Measurements from ENCODE around the gene CPLX1. TPM values are rescaled to one million over a fixed set of nuclear protein-coding genes. Genes with fewer than 3 reads are reported as not detected.
"Not testable (repeated sequence)": the region's sequence is repeated elsewhere in the genome, so short reads cannot be mapped to it uniquely, and the experiment has no call there.

CPLX1 gene
- total RNA-seq, 1 donor from 2014 or later = 0.46 TPM

DNA sequence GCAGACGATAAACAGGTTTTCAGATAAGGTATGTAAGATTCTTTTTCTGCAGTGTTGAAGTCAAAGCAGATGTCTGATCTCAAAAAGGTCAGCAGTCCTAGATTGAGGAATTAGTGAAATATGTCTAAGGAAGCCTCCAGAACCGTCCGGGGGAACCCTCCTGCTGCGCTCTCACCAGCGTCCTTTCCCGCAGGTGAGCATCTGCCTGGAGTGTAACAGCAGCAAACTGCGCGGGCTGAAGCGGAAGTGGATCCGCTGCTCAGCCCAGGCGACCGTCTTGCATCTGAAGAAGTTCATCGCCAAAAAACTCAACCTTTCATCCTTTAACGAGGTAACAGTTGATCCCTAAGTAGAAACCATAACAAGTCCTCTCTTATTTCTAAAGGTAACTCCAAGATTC is 64.8 kb downstream of the CPLX1 start:
- Mint-ChIP-seq H3K4me3 (ENCODE audit: unreplicated experiment) (peak overlapping the region; percentile 48), H3K27ac (ENCODE audit: unreplicated experiment) (peak overlapping the region; percentile 96)
- DNase-seq (ENCODE audit: low spot score) = no peak

DNA sequence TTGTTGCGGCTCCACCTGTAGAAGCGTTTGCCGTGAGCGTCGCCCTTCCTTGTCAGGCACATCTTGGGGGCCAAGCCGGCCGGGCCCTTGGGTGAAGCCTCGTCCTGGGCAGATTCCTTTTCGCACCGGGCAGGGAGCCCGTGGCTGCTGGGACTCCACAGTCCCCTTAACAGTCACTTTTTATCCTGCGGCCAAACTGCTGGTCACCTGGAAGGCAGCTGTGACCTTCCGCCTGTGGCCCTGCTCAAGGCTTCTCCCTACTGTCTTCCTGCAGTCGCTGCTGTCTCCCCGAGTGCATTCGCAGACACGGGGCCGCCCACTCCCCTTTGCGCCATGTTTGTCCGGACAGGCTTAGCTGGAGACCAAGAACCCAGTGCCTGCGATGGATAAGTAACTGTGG is 65.3 kb downstream of the CPLX1 start:
- H3K36me3 Mint-ChIP-seq (ENCODE audit: low read depth, unreplicated experiment) = peaks cover 63% of the 10 kb centered on the region
- DNase-seq (ENCODE audit: low spot score) = no peak
- H3K27me3 Mint-ChIP-seq (ENCODE audit: unreplicated experiment) = peaks cover 29% of the 10 kb centered on the region
- TF ChIP-seq, protein P1, sequence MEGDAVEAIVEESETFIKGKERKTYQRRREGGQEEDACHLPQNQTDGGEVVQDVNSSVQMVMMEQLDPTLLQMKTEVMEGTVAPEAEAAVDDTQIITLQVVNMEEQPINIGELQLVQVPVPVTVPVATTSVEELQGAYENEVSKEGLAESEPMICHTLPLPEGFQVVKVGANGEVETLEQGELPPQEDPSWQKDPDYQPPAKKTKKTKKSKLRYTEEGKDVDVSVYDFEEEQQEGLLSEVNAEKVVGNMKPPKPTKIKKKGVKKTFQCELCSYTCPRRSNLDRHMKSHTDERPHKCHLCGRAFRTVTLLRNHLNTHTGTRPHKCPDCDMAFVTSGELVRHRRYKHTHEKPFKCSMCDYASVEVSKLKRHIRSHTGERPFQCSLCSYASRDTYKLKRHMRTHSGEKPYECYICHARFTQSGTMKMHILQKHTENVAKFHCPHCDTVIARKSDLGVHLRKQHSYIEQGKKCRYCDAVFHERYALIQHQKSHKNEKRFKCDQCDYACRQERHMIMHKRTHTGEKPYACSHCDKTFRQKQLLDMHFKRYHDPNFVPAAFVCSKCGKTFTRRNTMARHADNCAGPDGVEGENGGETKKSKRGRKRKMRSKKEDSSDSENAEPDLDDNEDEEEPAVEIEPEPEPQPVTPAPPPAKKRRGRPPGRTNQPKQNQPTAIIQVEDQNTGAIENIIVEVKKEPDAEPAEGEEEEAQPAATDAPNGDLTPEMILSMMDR (IDR thresholded peaks at IDR 0.05; ENCODE audit: unreplicated experiment) = no peak
- peak overlapping the region; percentile 96 for H3K27ac Mint-ChIP-seq (ENCODE audit: unreplicated experiment)
- H3K9me3 Mint-ChIP-seq (ENCODE audit: unreplicated experiment) = peaks cover 6% of the 10 kb centered on the region
- H3K4me3 Mint-ChIP-seq (ENCODE audit: unreplicated experiment) = peak overlapping the region; percentile 91
- peaks cover 43% of the 10 kb centered on the region for H3K4me1 Mint-ChIP-seq (ENCODE audit: unreplicated experiment)

More for the DNA sequence above, 64.8 kb downstream of the CPLX1 start:
- TF ChIP-seq, protein P1 (IDR thresholded peaks at IDR 0.05; ENCODE audit: unreplicated experiment) = no peak
- peaks cover 67% of the 10 kb centered on the region for H3K36me3 Mint-ChIP-seq (ENCODE audit: low read depth, unreplicated experiment)
- peaks cover 32% of the 10 kb centered on the region for H3K27me3 Mint-ChIP-seq (ENCODE audit: unreplicated experiment)
- peaks cover 43% of the 10 kb centered on the region for H3K4me1 Mint-ChIP-seq (ENCODE audit: unreplicated experiment)
- peaks cover 6% of the 10 kb centered on the region for H3K9me3 Mint-ChIP-seq (ENCODE audit: unreplicated experiment)

DNA sequence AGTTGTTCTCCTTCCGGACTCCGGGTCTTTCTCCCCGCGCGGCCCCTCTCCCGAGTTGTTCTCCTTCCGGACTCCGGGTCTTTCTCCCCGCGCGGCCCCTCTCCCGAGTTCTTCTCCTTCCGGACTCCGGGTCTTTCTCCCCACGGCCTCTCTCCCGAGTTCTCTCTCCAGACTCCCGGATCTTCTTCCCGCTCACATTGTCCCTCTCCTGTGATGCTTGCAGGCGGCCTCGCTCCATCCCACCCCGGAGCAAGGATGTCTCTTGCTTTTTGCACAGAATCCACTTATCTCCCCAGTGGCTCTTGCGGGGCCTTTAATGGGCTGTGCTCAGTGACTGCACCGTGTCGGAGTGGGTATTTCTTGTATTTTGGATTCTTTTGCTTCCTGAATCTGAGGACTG is 66.1 kb downstream of the CPLX1 start:
- Mint-ChIP-seq H3K36me3 (ENCODE audit: low read depth, unreplicated experiment) (peaks cover 67% of the 10 kb centered on the region), H3K4me1 (ENCODE audit: unreplicated experiment) (peaks cover 40% of the 10 kb centered on the region), H3K27me3 (ENCODE audit: unreplicated experiment) (peaks cover 29% of the 10 kb centered on the region), H3K4me3 (ENCODE audit: unreplicated experiment) (peak overlapping the region; percentile 91), H3K27ac (ENCODE audit: unreplicated experiment) (peak overlapping the region; percentile 96)
- DNase-seq (ENCODE audit: low spot score) = peak; percentile 38
- H3K9me3 Mint-ChIP-seq (ENCODE audit: unreplicated experiment) = not testable (repeated sequence)

DNA sequence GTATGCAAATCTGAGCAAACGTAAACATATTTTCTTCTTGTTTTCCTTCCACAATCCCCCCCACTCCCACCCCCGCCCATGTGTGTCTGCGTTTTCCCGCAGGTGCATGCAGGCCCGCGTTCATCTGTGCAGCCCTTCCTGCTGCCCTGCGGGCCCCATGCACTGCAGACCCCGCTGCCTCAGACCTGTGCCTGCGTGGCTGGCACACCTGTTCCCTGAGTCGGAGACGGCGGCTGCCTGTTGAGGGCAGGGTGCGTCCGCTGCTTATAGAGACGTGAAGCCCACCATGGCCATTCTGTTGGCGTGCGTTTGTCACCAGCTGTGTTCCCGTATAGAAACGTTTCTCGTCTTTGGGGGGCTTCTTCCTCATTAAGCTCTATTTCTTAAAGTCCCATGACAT is 68.8 kb downstream of the CPLX1 start:
- no peak for DNase-seq (ENCODE audit: low spot score)
- Mint-ChIP-seq H3K4me1 (ENCODE audit: unreplicated experiment) (peaks cover 28% of the 10 kb centered on the region), H3K9me3 (ENCODE audit: unreplicated experiment) (peaks cover 6% of the 10 kb centered on the region), H3K36me3 (ENCODE audit: low read depth, unreplicated experiment) (peaks cover 56% of the 10 kb centered on the region), H3K4me3 (ENCODE audit: unreplicated experiment) (no peak overlapping the region), H3K27ac (ENCODE audit: unreplicated experiment) (no peak overlapping the region), H3K27me3 (ENCODE audit: unreplicated experiment) (peaks cover 27% of the 10 kb centered on the region)
- TF ChIP-seq, protein P1 (IDR thresholded peaks at IDR 0.05; ENCODE audit: unreplicated experiment) = no peak

DNA sequence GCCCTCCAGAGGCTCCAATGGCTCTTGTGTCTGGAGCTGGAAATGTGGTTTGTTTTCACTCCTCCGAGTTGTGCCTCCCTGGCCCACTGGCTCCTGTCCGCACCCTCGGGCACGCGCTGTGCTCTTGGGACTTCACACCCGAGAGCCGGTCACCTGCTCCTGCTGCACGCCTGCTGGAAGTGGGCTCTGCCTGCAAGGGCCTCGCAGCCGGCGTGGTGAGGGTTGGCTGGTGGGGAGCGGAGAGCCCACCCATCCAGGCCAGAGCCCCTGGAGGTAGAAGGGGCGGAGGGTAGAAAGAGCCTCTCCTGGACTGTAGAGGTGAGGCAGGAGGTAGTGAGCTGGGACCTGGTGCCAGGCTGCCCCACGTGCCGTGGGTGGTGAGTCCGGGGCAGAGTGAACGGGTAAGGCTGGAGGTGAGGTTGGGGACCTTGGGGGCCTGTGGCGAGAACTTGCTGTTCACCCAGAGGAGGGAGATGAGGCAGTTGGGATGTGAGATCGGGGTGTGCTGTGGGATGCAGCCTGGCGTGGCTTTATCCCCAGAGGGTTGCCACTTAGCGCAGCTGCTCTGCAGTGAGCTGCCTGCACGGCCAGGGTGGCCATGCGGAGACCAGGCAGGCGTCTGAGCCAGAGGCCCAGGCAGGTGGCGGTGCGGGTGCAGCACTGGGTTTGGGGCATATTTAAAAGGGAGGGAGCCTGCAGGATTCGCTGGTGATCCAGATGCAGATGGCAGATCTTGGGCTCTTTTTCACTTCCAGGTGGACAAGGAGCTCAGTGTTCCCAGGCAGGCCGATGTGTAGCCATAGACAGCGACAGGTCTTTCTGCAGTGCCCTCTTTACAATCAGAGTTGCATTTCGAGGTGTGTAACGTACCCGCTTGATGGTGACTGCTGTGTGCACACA is 71.5 kb downstream of the CPLX1 start:
- TF ChIP-seq, protein P1 (IDR thresholded peaks at IDR 0.05; ENCODE audit: unreplicated experiment) = no peak
- peak overlapping the region; percentile 71 for H3K4me3 Mint-ChIP-seq (ENCODE audit: unreplicated experiment)
- peaks cover 16% of the 10 kb centered on the region for H3K27me3 Mint-ChIP-seq (ENCODE audit: unreplicated experiment)
- H3K27ac Mint-ChIP-seq (ENCODE audit: unreplicated experiment) = no peak overlapping the region
- H3K4me1 Mint-ChIP-seq (ENCODE audit: unreplicated experiment) = peaks cover 11% of the 10 kb centered on the region
- H3K9me3 Mint-ChIP-seq (ENCODE audit: unreplicated experiment) = no peaks in the 10 kb centered on the region
- peaks cover 46% of the 10 kb centered on the region for H3K36me3 Mint-ChIP-seq (ENCODE audit: low read depth, unreplicated experiment)
- no peak for DNase-seq (ENCODE audit: low spot score)

DNA sequence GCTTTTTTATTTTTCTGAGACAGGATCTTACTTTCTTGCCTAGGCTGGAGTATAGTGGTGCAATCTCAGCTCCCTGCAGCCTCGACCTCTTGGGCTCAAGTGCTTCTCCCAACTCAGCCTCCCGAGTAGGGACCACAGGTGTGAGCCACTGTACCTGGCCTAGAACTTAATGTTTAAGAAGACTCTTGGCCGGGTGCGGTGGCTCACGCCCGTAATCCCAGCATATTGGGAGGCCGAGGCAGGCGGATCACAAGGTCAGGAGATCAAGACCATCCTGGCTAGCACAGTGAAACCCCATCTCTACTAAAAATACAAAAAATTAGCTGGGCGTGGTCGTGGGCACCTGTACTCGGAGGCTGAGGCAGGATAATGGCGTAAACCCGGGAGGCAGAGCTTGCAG is 72.7 kb downstream of the CPLX1 start:
- not testable (repeated sequence) for DNase-seq (ENCODE audit: low spot score); H3K27ac Mint-ChIP-seq (ENCODE audit: unreplicated experiment); H3K9me3 Mint-ChIP-seq (ENCODE audit: unreplicated experiment); H3K4me3 Mint-ChIP-seq (ENCODE audit: unreplicated experiment)
- H3K27me3 Mint-ChIP-seq (ENCODE audit: unreplicated experiment) = peaks cover 16% of the 10 kb centered on the region
- peaks cover 52% of the 10 kb centered on the region for H3K36me3 Mint-ChIP-seq (ENCODE audit: low read depth, unreplicated experiment)
- peaks cover 11% of the 10 kb centered on the region for H3K4me1 Mint-ChIP-seq (ENCODE audit: unreplicated experiment)

Data from endothelial cell (in vitro differentiated cells).